Measurements from ENCODE around the gene HTR2C. TPM values are rescaled to one million over a fixed set of nuclear protein-coding genes. Genes with fewer than 3 reads are reported as not detected.

The HTR2C gene
- total and polyA plus RNA-seq, 2 of the 4 experiments (the other 2 are of a cell fraction): not detected

DNA sequence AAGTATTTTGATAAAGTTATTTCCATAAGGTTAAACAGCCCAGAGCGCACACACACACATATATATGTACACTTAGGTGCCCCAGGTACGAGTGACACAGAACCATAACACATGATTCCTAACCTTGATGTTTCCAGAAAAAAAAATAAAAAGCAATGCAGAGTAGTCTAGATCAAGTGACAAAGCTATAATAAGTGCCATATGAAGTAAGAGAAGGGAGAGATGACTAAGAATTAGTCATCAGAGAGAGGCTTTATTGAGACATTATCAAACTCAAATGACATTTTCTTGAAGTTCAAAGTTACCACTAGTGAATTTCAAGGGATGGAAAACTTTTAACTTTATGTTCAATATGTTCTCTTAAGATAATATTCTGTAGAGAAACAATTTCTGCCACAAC is 215.0 kb downstream of the HTR2C start:
- BruUV-seq (replicated peaks): no TSS peak
- in situ Hi-C loops (cut with MboI; ENCODE audit: low sequenced_read_pairs): no loop called here
- ATAC-seq (ENCODE audit: low read depth): no peak

More for the DNA sequence above, 215.0 kb downstream of the HTR2C start:
- Histone ChIP-seq H4K20me1 (ENCODE audit: insufficient read depth, low read length) (no peaks in the 10 kb centered on the region), H2BK15ac (ENCODE audit: low read depth, low read length) (no peak overlapping the region), H4K8ac (ENCODE audit: low read depth in 2 of 2, low read length in 2 of 2) (no peak overlapping the region), H3K23ac (ENCODE audit: low read depth, low read length) (no peak overlapping the region), H3K18ac (ENCODE audit: low read depth, low read length) (no peak overlapping the region), H2BK120ac (ENCODE audit: low read depth, low read length) (no peak overlapping the region), H3K56ac (ENCODE audit: extremely low read depth, insufficient read depth, low read length) (no peak overlapping the region), H4K5ac (ENCODE audit: low read depth, low read length) (no peak overlapping the region), H3K27me3 (ENCODE audit: control insufficient read depth, insufficient read depth, low read length) (no peaks in the 10 kb centered on the region), H2AK5ac (ENCODE audit: low read depth, low read length) (no peak overlapping the region), H3K4me3 (ENCODE audit: insufficient read depth, low read depth, low read length) (no peak overlapping the region), H3K79me1 (ENCODE audit: low read depth in 1 of 2, low read length in 2 of 2) (no peaks in the 10 kb centered on the region), H2AFZ (replicated peaks; ENCODE audit: low read length, poor library complexity) (no peak overlapping the region), H4K91ac (ENCODE audit: insufficient read depth, low read depth, low read length) (no peak overlapping the region), H3K9me3 (ENCODE audit: control insufficient read depth, insufficient read depth, low read length) (no peaks in the 10 kb centered on the region), H2BK5ac (ENCODE audit: low read depth, low read length, poor library complexity, severe bottlenecking) (no peak overlapping the region), H3K4me2 (ENCODE audit: low read depth, low read length) (no peak overlapping the region), H3K27ac (ENCODE audit: insufficient read depth, low read length) (no peak overlapping the region), H3K14ac (replicated peaks; ENCODE audit: low read depth, low read length) (no peak overlapping the region), H2AK9ac (replicated peaks; ENCODE audit: low read depth, low read length, poor library complexity) (no peak overlapping the region), H3K4me1 (ENCODE audit: control insufficient read depth, insufficient read depth, low read length) (no peaks in the 10 kb centered on the region), H3K9ac (ENCODE audit: low read depth, low read length) (no peak overlapping the region), H3K4ac (ENCODE audit: low read depth, low read length) (no peak overlapping the region), H3K36me3 (ENCODE audit: control insufficient read depth, insufficient read depth, low read length) (no peaks in the 10 kb centered on the region), H2BK20ac (ENCODE audit: low read depth, low read length) (no peak overlapping the region), H3K9me1 (ENCODE audit: insufficient read depth, low read length) (no peaks in the 10 kb centered on the region)
- no peak for TF ChIP-seq POLR2A (IDR thresholded peaks at IDR 0.05; ENCODE audit: low read depth, low read length)
- no peak for TF ChIP-seq USF2 (IDR thresholded peaks at IDR 0.05; ENCODE audit: low read depth, low read length)
- TF ChIP-seq NFE2L2 (IDR thresholded peaks at IDR 0.05; ENCODE audit: low read depth, low read length): no peak
- TF ChIP-seq CHD1 (IDR thresholded peaks at IDR 0.05; ENCODE audit: low read depth, low read length): no peak
- no peak for TF ChIP-seq SMC3 (IDR thresholded peaks at IDR 0.05; ENCODE audit: low read depth, low read length)
- no peak for TF ChIP-seq RAD21 (IDR thresholded peaks at IDR 0.05; ENCODE audit: low read length)
- no peak for TF ChIP-seq RFX5 (IDR thresholded peaks at IDR 0.05; ENCODE audit: low read depth, low read length)
- no peak for TF ChIP-seq CEBPB (IDR thresholded peaks at IDR 0.05; ENCODE audit: low read depth, low read length)
- no peak for TF ChIP-seq MAZ (IDR thresholded peaks at IDR 0.05; ENCODE audit: borderline replicate concordance, low read depth, low read length)
- no peak for TF ChIP-seq BHLHE40 (IDR thresholded peaks at IDR 0.05; ENCODE audit: low read depth, low read length)
- TF ChIP-seq MXI1 (IDR thresholded peaks at IDR 0.05; ENCODE audit: borderline replicate concordance, low read depth, low read length): no peak
- no peak for TF ChIP-seq MAFK (IDR thresholded peaks at IDR 0.05; ENCODE audit: low read depth, low read length)
- TF ChIP-seq RCOR1 (IDR thresholded peaks at IDR 0.05; ENCODE audit: insufficient replicate concordance, low read length): no peak
- TF ChIP-seq ELK1 (IDR thresholded peaks at IDR 0.05; ENCODE audit: borderline replicate concordance, low read depth, low read length): no peak
- no peak for TF ChIP-seq FOS (IDR thresholded peaks at IDR 0.05; ENCODE audit: low read depth, low read length)
- no peak for TF ChIP-seq CTCF (conservative IDR thresholded peaks at IDR 0.05; ENCODE audit: low read depth, low read length)
- DNase-seq: no peak
- ChIA-PET CTCF (no interaction called here), POLR2A (ENCODE audit: unreplicated experiment) (no interaction called here)
- intact Hi-C loops (cut with micrococcal nuclease): no loop called here
- no CpG with 5 or more reads among the region's 2 CpGs for WGBS, 2 experiments (ENCODE audit: extremely low coverage in 2 of 2, insufficient read length in 1 of 2)
- dilution Hi-C loops (cut with HindIII; ENCODE audit: low sequenced_read_pairs, unreplicated experiment): no loop called here
